Stimulated activated CD4-positive, alpha-beta T cell treated with anti-CD3 and anti-CD28 coated beads, TNF-alpha, amount 100 ng/mL, for 4 hours (primary cell): ENCODE measurements around the gene SMNDC1.
"Not testable (repeated sequence)": the region's sequence is repeated elsewhere in the genome, so short reads cannot be mapped to it uniquely, and the experiment has no call there.

Experiments used
- DNase-seq, 3 experiments: peaks; one replicate each; pipeline ENCODE4 v3.0.0-alpha.2; 2020; ENCODE audit warnings: low read depth in 3 of 3

Gene SMNDC1

DNA sequence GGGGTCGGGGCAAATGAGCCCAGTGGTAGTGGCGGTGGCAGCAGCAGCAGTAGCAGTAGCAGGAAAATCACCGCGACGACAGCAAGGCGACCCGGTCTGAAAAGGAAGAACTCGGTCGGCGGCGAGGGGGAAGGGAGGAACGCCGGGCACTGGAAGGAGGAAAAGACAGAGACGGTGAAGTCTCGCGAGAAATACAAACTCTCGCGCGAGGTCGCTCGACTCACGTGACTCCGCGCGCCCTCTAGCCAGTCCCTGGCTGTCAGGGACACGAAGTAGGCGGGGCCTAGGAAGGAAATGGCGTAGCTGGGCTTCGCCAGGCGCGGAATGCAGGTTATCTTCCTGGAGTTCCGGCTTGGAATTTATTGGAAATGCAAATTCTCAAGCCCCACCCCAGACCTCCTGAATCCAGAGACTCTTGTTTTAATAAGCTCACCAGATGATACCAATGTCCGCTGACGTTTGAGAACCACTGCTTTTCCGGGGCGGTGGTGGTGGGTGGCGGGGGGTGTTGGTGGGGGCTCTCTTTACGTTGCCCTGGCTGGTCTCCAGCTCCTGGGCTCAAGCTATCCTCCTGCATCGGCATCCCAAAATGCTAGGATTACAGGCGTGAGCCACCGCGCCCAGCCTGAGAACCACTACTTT is at the start of gene SMNDC1:
SMNDC1 (minus strand) TSS at position 141 of the 642 bp plus-strand sequence. CDS start 1,333 bp downstream, outside the sequence.
- peak; percentile 93 to 94 (median 94) for DNase-seq

DNA sequence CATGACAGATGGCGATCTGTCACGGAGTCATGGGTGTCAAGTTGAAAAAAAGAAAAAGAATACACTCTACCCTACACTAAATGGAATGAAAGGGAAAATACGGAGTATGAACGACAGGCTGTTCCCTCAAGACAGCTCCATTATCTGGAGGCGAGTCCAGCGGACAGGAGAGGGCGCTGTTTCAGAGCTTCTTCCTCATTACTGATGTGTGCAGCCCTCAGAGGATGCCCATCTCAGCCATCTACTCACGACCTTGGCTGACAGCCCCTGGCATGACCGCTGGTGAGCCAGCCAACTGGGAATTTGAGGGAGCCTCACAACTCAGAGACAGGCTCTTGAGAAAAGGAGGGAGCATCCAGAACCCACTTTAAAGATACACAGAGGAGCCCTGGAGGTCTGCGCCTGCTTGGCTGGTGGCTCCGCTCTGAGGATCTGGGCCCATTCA is 49.6 kb upstream of the SMNDC1 start:
- peak; percentile 56 to 67 (median 57) for DNase-seq

DNA sequence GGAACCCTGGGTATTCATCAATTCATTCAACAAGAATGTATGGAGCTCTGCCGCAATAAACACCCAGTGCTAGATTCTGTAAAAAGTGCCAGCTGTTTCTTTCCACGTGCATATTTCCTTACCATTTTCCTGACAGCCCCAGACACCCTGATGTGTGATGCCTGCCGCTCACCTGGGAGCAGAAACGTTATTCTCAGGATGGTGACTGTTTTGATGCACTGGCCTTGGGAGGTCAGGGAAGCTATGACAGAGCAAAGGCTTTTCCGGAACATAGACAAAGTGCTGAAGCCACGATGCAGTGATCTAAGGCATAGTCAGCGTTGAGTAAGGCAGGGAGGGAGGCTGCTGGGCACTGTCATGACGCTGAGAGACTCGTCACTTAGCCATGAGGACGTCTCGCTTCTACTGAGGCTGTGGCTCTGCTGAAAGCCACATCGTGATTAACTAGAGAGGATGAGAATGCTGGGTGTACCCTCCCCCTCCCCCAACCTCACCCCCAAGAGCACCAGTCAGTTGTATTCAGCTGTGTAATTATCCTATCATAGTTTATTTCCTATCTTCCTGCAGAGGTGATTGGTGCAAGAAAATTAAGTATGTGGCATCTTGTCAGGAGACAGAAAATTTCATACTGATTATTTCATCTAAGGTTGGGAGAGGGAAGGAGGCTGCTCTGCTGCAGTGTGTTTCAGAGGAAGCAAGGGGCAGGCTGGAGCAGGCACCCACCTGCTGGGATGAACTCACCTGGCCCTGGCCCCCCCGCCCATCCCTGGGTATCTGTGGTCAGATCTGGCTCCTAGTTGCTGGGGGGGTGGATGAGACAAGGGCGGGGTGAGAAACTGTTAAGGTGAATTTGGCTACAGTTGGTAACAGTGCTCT is 48.8 kb upstream of the SMNDC1 start:
- no peak for DNase-seq

DNA sequence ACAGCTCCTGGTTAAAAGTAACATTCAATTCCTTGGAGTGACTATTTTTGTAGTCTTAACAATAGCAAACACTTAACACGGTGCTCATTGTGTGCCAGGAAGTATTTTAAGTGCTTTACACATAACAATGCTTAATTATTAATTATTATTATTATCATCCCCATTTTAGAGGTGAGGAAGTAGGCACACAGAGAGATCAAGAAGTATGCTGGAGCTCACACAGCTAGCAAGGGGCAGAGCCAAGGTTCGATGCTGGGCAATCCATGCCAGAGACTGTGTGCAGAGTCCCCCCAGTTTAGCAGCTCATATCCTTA is 48.2 kb upstream of the SMNDC1 start:
- DNase-seq = no peak

DNA sequence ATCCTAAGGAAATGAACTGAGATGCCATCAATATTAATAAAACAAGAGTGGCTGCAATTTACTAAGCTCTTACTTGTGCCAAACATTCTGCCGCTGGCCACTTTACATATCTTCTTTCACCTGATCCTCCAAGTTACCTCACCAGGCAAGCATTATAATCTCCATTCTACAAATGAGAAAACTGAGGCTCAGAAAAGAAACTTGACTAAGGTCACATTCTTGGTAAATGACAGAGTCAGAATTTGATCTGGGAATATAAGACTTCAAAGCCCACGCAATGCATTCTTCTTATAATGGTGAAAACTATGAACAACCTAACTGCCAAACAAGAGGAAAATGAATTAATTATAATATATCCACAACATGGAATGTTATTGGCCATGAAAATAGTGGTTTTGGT is 46.1 kb upstream of the SMNDC1 start:
- DNase-seq = no peak

DNA sequence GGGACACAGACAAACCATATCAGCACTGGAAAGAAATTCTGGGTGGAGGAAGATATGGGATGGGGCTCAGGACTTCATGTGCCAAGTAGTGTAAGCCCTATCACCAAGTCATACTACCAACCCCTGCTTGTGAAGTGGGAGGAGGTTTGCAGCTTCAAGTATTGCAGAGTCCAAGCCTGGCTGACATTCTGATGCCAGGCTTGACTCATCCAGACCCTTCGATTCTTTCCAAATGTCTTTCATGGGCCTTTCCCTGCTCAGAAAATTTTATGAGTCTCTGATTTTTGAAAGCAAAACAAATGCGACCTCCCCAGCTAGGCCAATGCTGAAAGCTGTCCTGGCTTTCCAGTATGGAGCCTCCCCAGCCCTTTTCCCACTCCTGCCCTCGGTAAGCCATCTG is 45.1 kb upstream of the SMNDC1 start:
- DNase-seq = no peak

DNA sequence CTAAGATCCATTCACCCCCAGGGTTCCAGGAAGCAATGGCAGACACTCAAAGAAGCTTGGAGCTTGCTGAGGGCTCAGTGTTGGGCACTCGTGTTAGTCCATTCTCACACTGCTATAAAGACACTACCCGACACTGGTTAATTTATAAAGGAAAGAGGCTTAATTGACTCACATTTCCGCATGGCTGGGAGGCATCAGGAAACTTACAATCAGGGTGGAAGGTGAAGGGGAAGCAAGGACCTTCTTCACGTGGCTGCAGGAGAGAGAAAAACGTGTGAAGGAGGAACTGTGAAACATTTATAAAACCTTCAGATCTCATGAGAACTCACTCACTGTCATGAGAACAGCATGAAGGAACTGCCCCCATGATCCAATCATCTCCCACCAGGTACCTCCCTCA is 44.7 kb upstream of the SMNDC1 start:
- DNase-seq = no peak

DNA sequence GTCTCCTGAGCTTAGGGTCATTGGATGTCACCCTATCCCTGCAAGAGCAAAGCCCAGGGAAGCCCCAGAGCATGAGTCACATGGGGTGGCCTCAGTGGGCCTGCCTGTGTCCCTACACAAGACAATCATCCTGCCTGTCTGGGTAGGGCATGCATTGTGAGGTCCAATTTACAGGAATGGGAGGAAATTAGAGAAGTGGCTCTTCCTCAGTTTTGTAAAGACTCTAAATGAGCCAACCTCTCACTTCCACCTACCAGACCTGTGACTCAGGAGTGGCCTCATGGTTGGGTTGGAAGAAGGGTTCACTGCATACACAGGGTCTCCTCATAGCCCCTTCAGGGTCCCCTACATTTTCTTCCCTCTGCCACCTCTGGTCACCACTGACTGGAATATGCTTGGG is 43.6 kb upstream of the SMNDC1 start:
- no peak for DNase-seq

DNA sequence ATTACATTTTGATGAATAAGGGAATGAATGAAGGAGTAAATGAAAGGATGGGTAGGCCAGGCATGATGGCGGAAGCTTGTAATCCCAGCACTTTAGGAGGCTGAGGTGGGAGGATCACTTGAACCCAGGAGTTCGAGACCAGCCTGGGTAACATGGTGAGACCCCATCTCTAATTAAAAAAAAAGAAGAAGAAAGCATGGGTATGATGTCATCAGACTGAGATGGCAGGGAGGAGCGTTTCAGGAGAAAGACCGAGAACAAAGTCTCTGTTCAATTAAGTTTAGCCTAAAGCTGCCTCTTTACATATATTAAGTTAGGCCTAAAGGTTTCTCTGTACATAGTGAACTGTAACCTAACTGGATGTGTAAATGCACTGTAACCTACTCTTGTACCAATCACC is 42.2 kb upstream of the SMNDC1 start:
- DNase-seq = no peak

DNA sequence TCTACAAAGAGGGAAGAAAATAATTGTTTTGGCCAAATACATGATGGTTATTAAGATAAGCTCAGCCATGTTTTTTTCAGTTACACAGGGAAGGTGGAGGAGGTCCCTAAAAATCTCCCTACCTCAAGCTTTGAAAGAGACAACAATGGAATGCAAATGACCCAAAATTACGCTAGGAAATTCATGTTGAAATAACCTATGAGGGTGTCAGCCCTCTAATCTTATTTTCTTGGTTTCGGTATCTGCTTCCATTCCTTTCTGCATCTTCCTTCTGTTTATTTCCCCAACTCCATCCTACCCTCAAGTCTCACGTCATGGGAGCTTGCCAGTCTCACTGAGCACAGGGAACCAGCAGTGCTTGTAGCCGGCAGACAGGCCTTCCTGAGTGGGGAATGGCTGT is 40.6 kb upstream of the SMNDC1 start:
- no peak for DNase-seq

DNA sequence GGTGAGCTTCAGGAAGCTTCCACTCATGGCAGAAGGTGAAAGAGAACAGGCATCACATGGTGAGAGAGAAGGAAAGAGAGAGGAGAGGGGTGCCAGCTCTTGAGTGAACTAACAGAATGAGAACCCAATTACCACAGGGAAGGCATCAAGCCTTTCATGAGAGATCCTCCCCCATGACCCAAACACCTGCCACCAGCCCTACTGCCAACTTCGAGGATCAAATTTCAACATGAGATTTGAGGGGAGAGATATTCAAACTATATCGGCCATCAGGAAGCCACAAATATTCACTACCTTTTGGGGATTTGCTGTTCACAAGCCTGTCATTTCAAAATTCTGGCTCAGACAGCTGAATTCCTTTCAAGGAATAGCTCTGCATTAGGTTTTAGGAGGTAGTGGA is 39.9 kb upstream of the SMNDC1 start:
- no peak for DNase-seq

DNA sequence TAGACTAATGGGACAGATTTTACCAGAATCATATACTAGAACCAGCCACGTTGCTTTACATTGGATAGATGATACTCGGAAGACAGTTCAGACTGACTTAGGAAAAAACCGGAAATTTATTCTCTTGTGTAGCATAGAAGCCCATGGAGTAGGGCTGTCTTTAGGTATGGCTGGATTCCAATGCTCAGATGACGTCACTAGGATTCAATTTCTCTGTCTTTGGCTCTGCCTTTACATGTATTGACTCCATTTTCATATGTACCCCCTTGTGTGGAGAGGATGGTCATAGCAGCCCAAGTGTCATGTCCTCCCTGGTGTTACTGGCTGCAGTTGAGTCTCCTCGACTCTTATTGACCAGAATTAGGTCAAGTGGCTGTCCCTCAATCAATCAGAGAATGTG is 39.2 kb upstream of the SMNDC1 start:
- DNase-seq = no peak

DNA sequence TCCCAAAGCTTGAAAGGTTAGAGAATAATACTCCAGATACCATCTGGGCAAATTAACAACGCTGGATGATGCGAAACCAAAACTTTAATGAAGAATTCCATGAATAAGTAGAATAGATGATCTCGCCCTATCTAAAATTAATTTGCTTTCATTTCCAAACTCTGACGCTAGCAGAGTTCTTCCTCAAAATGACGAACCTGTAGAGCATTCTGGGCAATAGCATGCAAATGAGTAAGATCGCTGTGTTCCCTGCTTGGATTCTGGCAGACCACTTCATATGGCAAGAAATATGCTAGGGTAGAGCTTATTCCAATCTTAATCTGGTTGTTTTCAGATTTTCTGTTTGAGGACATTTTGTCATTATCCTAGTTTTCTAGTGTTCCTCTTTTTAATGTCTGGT is 36.1 kb upstream of the SMNDC1 start:
- DNase-seq = no peak

DNA sequence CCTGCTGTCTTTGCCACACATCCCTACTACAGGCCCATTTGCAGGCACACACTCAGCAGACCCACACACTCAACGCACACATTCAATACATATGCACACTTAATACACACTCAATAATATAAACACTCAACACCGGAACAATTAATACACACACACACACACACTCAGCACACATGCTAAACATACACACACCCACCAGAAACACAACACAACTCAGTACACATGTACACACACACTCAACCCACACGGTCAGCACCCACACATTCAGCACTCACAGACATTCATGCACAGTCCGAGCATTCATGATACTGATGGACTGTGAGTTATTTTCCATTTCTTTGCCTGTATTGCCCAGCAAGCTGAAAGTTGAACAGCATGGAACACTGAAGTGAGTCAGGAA is 35.4 kb upstream of the SMNDC1 start:
- DNase-seq = no peak

DNA sequence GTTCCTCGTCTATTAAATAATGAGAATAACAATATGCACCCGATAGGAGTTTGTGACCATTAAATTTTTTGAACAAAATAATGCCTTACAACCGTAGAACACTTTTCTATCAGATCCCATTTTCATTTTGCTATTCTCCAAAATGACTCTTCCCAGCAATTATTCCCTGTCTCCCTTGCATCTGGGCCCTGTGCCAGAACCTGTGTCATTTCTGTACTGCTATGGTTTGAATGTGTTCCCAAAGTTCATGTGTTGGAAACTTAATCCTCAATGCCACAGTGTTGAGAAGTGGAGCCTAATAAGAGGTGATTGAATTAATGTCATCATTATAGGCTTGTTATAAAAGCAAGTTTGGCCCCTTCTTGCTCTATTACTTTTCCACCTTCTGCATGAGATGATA is 33.2 kb upstream of the SMNDC1 start:
- DNase-seq = no peak

DNA sequence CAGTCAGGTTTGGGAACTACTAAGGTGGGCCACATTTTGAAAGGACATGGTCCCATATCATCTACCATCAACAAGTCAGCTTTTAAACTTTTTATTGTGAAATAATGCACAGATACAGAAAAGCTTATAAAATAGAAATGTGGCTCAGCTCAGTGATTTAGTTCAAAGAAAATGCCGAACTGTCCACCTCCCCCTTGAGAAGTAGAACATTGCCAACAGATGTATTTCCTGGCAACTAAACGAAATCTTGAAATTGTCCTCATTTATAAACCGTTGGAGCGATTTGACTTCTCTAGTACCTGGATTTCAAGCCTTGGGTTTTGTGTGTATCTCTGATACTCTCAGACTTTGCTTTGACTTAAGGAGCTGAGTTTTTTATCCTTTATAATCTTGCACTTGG is 32.7 kb upstream of the SMNDC1 start:
- DNase-seq = no peak

DNA sequence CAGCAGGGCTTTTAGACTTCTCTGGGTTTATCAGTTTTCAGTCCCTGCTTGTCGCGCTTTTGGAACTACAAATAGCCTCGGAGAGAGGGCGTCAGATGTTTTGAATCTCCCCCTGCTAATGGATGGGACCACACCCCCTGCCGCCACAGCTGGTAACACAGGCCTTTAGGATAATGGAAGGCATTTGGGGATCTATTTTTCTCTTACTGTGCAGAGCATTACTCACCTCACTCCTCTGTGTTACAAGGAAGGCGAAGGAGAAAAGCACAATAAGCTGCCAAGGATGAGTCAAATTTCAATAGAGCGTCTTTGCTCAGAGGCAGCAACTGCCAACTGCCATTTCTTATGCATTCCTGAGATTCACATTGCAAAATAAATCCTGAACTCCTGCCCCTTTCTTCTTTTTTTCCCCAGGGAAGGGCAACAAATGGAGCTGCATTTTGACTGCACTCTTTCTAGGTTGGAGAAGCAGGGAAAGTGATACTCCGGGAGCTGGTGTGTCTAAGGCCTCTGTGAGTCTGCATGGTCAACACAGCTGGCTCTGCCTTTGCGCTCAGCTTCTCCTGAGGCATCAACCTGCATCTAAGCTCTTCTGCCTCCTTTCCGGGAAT is 31.5 kb upstream of the SMNDC1 start:
- DNase-seq = no peak

DNA sequence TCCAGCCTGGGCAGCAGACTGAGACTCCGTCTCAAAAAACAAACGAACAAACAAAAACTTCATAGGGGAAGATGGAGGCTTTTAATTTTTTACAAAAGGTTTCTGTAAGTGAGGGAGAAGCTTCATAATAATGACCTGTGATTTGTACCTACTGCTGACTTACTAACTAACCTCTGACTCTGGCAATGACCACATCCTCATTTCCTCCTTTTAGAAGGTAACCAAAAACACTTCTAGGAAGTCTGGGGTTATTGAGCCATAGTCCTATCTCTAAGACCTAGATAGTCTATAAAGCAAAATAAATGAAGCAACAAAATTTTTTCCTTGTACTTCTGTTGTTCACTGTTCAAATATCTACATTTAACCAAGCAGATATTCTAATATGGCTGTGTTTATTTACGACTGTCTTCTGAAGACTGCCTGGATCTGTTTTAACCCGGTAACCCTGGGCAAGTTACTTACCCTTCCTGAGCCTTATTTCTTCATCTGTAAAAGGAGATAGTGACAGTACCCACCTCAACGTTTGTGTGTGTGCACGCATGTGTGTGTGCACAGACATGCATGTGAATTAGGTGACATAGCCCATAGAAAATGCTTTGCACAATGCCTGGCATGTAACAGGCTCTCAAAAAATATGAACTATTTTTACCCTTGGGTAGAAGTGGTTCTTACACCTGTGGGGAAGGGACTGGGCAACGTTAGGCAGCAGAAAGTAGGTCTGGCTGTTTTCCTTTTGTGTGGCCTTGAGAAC is 30.8 kb upstream of the SMNDC1 start:
- DNase-seq = no peak

DNA sequence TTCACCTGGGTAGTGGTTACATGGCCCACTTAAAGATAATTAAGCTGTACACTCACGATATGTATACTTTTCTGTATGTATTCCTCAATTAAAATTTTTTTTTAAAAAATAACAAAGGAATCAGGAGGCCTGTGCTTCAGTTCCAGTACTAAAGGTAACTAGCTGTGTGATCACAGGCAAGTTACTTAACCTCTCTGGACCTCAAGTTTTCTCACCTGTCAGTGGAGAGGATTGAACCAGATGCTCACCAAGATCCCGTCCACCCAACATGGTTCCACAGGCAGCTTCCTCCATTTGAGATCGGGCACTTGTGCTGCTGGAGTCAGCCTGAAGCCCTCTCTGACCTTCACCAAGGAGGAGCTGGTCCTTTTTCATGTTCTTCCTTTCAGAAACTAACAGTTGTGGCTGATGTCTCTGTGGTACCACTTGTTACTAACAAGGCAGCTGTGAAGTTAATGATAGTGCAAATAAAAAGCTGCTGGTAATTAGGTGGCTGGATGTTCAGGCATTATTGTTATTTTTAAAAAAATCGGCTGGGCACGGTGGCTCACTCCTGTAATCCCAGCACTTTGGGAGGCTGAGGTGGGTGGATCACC is 29.4 kb upstream of the SMNDC1 start:
- DNase-seq = no peak

DNA sequence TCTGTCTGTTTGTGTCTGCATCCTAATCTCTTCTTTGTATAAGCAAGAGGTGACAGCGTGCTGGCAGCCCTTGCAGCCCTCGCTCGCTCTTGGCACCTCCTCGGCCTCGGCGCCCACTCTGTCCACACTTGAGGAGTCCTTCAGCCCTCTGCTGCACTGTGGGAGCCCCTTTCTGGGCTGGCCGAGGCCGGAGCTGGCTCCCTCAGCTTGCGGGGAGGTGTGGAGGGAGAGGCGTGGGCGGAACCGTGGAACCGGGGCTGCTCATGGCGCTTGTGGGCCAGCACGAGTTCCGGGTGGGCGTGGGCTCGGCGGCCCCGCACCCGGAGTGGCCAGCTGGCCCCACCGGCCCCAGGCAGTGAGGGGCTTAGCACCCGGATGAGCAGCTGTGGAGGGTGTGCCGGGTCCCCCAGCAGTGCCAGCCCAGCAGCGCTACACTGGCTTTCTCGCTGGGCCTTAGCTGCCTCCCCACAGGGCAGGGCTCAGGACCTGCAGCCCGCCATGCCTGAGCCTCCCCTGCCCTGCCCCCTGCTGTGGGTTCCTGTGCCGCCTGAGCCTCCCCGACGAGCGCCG is 26.6 kb upstream of the SMNDC1 start:
- not testable (repeated sequence) for DNase-seq

DNA sequence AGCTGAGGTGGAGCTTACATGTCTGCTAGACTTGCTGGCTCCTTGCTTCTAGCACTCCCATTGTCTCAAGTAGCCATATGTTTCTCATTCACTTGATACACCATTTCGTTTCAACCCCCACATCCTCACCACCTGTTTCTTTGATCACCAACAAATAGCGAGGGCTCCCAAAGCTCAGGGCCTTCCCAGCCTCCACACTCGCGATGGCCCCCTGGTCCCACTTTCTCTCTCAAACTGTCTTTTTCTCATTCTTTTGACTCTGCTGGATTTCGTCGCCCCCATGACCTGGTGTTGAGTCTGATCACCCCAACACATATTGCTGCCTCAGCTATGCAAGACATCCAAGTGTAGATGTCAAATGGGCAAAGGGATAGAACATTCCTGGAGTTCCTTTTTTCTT is 26.0 kb upstream of the SMNDC1 start:
- no peak for DNase-seq
